Neural cell (in vitro differentiated cells): ENCODE results near the gene TOX2. TPM values are rescaled to one million over a fixed set of nuclear protein-coding genes. Genes with fewer than 3 reads are reported as not detected.

Experiments used
- H2AFZ ChIP-seq: fragments of 200-600, 300-800 bp; sonication (generic), shearing (Covaris generic); 2 replicates; pipeline ENCODE4 v1.6.0; 2014; ENCODE audit warnings: low read depth, mild to moderate bottlenecking, antibody characterized with exemption, low read length, moderate library complexity
- H3F3A ChIP-seq: fragments of 200-600 bp; shearing (Covaris generic); 2 replicates; pipeline ENCODE4 v1.6.1; 2016; ENCODE audit warnings: mild to moderate bottlenecking, moderate library complexity, mixed read lengths, antibody characterized with exemption, low read length; ENCODE audit not compliant: insufficient read depth, poor library complexity, severe bottlenecking
- H3K27ac ChIP-seq: fragments of 200-600, 300-800 bp; sonication (generic), shearing (Covaris generic); 2 replicates; pipeline ENCODE4 v1.5.1; 2014; ENCODE audit warnings: mild to moderate bottlenecking, low read length, moderate library complexity
- H3K27me3 ChIP-seq: fragments of 300-800, 200-600 bp; sonication (generic), shearing (Covaris generic); 2 replicates; pipeline ENCODE4 v1.6.0; 2014; ENCODE audit warnings: mild to moderate bottlenecking, low read depth, low read length, moderate library complexity; ENCODE audit not compliant: insufficient read depth
- H3K36me3 ChIP-seq: fragments of 300-800, 200-600 bp; sonication (generic), shearing (Covaris generic); 2 replicates; pipeline ENCODE4 v1.5.1; 2014; ENCODE audit warnings: mild to moderate bottlenecking, antibody characterized with exemption, low read length, moderate library complexity; ENCODE audit not compliant: insufficient read depth
- H3K4me2 ChIP-seq: fragments of 300-800, 200-600 bp; sonication (generic), shearing (Covaris generic); 2 replicates; pipeline ENCODE4 v1.6.0; 2014; ENCODE audit warnings: mild to moderate bottlenecking, low read length
- H3K4me3 ChIP-seq: fragments of 300-800, 200-600 bp; sonication (generic), shearing (Covaris generic); 2 replicates; pipeline ENCODE4 v1.5.1; 2014; ENCODE audit warnings: mild to moderate bottlenecking, low read length, moderate library complexity
- H3K79me2 ChIP-seq: fragments of 200-600 bp; shearing (Covaris generic); replicated peaks from 2 replicates; pipeline ENCODE4 v1.6.0; 2014; ENCODE audit warnings: mild to moderate bottlenecking, low read length, moderate library complexity; ENCODE audit not compliant: insufficient read depth
- H3K9ac ChIP-seq: fragments of 300-800, 200-600 bp; sonication (generic), shearing (Covaris generic); 2 replicates; pipeline ENCODE4 v1.6.1; 2016; ENCODE audit warnings: mild to moderate bottlenecking, low read length, mixed read lengths
- H3K9me2 ChIP-seq: fragments of 200-600 bp; shearing (Covaris generic); 2 replicates; pipeline ENCODE4 v1.6.1; 2016; ENCODE audit warnings: mild to moderate bottlenecking, low read length, mixed read lengths; ENCODE audit not compliant: insufficient read depth
- H3K9me3 ChIP-seq: fragments of 200-600, 300-800 bp; sonication (generic), shearing (Covaris generic); 2 replicates; pipeline ENCODE4 v1.6.1; 2016; ENCODE audit warnings: mild to moderate bottlenecking, mixed run types, low read length, moderate library complexity, mixed read lengths
- H4K20me1 ChIP-seq: fragments of 200-600 bp; shearing (Covaris generic); 2 replicates; pipeline ENCODE4 v1.6.1; 2016; ENCODE audit warnings: mild to moderate bottlenecking, mixed run types; ENCODE audit not compliant: insufficient read depth
- CTCF ChIP-seq: fragments of 450-650 bp; IDR thresholded peaks from 2 replicates; pipeline ENCODE4 v1.5.1; 2014; ENCODE audit warnings: antibody characterized with exemption, mild to moderate bottlenecking, moderate library complexity; ENCODE audit not compliant: poor library complexity, severe bottlenecking
- EP300 ChIP-seq: fragments of 450-650 bp; conservative IDR thresholded peaks from 2 replicates; pipeline ENCODE4 v1.6.1; 2014; ENCODE audit warnings: antibody characterized with exemption, mild to moderate bottlenecking, moderate library complexity; ENCODE audit not compliant: poor library complexity, severe bottlenecking
- EZH2 ChIP-seq: fragments of 200-600, 300-800 bp; shearing (Covaris generic), sonication (generic); IDR thresholded peaks from 2 replicates; pipeline ENCODE4 v1.6.1; 2014; ENCODE audit warnings: antibody characterized with exemption, low read length, borderline replicate concordance, mild to moderate bottlenecking; ENCODE audit not compliant: insufficient read depth, poor library complexity, severe bottlenecking
- MXI1 ChIP-seq: fragments of 450-650 bp; conservative IDR thresholded peaks from 2 replicates; pipeline ENCODE4 v1.6.1; 2014; ENCODE audit warnings: antibody characterized with exemption, mild to moderate bottlenecking; ENCODE audit not compliant: poor library complexity, severe bottlenecking
- POLR2AphosphoS5 ChIP-seq: IDR thresholded peaks from 2 replicates; pipeline ENCODE4 v1.6.1; 2012
- RAD21 ChIP-seq: fragments of 450-650 bp; conservative IDR thresholded peaks from 2 replicates; pipeline ENCODE4 v1.6.1; 2014; ENCODE audit warnings: antibody characterized with exemption, mild to moderate bottlenecking, moderate library complexity
- REST ChIP-seq: IDR thresholded peaks from 2 replicates; pipeline ENCODE4 v1.6.1; 2012; ENCODE audit warnings: borderline replicate concordance
- SMC3 ChIP-seq: fragments of 450-650 bp; conservative IDR thresholded peaks from 2 replicates; pipeline ENCODE4 v1.6.1; 2014; ENCODE audit warnings: antibody characterized with exemption, mild to moderate bottlenecking, moderate library complexity; ENCODE audit not compliant: poor library complexity
- TAF1 ChIP-seq: IDR thresholded peaks from 2 replicates; pipeline ENCODE4 v1.6.1; 2012; ENCODE audit warnings: low read depth
- polyA plus RNA-seq: library from polyadenylated mRNA; depleted of rRNA; stranded (reverse); fragments of >200 nt; gene quantifications from 2 replicates; pipeline ENCODE4 v1.2.3, GENCODE V29; 2014

TOX2 gene
- polyA plus RNA-seq, 1 donor from 2014 or later: 0.89 TPM

GRCh38 chr20:44106615-44107014 is 192.0 kb downstream of the TOX2 start:
- peaks cover 4% of the 10 kb centered on the region for H3K9me3 ChIP-seq
- TF ChIP-seq SMC3 (no peak), MXI1 (no peak), POLR2AphosphoS5 (no peak), RAD21 (no peak), EZH2 (no peak), EP300 (no peak), CTCF (no peak), TAF1 (no peak), REST (no peak)

GRCh38 chr20:44109951-44110361 is 195.3 kb downstream of the TOX2 start:
- Histone ChIP-seq H3K79me2 (no peaks in the 10 kb centered on the region), H3K36me3 (no peaks in the 10 kb centered on the region), H3K9me3 (peaks cover 4% of the 10 kb centered on the region), H4K20me1 (no peaks in the 10 kb centered on the region), H3F3A (no peaks in the 10 kb centered on the region), H2AFZ (no peak overlapping the region), H3K4me3 (no peak overlapping the region), H3K4me2 (no peak overlapping the region), H3K27me3 (no peaks in the 10 kb centered on the region), H3K9ac (no peak overlapping the region), H3K9me2 (no peaks in the 10 kb centered on the region), H3K27ac (no peak overlapping the region)
- no peak for TF ChIP-seq POLR2AphosphoS5
- no peak for TF ChIP-seq EP300
- TF ChIP-seq REST: no peak

More at GRCh38 chr20:44106615-44107014, 192.0 kb downstream of the TOX2 start:
- H3K4me3 ChIP-seq: no peak overlapping the region
- no peak overlapping the region for H3K27ac ChIP-seq
- no peaks in the 10 kb centered on the region for H3K79me2 ChIP-seq
- H3K9me2 ChIP-seq: no peaks in the 10 kb centered on the region
- no peak overlapping the region for H3K4me2 ChIP-seq
- H3F3A ChIP-seq: no peaks in the 10 kb centered on the region
- no peak overlapping the region for H3K9ac ChIP-seq
- no peaks in the 10 kb centered on the region for H3K36me3 ChIP-seq
- peaks cover 6% of the 10 kb centered on the region for H3K27me3 ChIP-seq
- no peaks in the 10 kb centered on the region for H4K20me1 ChIP-seq
- no peak overlapping the region for H2AFZ ChIP-seq
